Pancreas (tissue), 10 donors: ENCODE data around the gene COMTD1. TPM values are rescaled to one million over a fixed set of nuclear protein-coding genes. Genes with fewer than 3 reads are reported as not detected.
"Not testable (repeated sequence)": the region's sequence is repeated elsewhere in the genome, so short reads cannot be mapped to it uniquely, and the experiment has no call there.

Experiments
- ATAC-seq, 4 donors: fragments of 200-7000 bp; cut with Tn5 transposase; one replicate each; pipeline versions ENCODE4 v1.8.0 to v1.9.1; 2020; ENCODE audit warnings: mild to moderate bottlenecking in 4 of 4, moderate library complexity in 4 of 4
- DNase-seq, 6 donors: peaks; one replicate each; pipeline ENCODE4 v3.0.0-alpha.2; 2020
- FAIRE-seq: peaks from 2 replicates; lab custom pipeline; 2012; peaks lifted over from hg19 to GRCh38; lab: Jason Lieb, UNC
- H3K27ac ChIP-seq, 4 donors: fragments of 200-600 bp; sonication (generic); 1 replicate in 3 of 4; 2 replicates in 1 of 4; pipeline versions ENCODE4 v1.5.0 to v1.8.0; 2020
- H3K27me3 ChIP-seq, 4 donors: fragments of 200-600 bp; one replicate each; pipeline ENCODE4 v1.8.0; 2021
- H3K36me3 ChIP-seq, 3 donors: fragments of 200-600 bp; sonication (generic) in 1 of 3; one replicate each; pipeline versions ENCODE4 v1.5.0 to v1.8.0; 2020 to 2021
- H3K4me1 ChIP-seq, 3 donors: fragments of 200-600 bp; one replicate each; pipeline ENCODE4 v1.8.0; 2021
- H3K4me3 ChIP-seq, 4 donors: fragments of 200-600 bp; sonication (generic) in 2 of 4; one replicate each; pipeline versions ENCODE4 v1.5.0 to v1.8.0; 2020 to 2021
- H3K9me3 ChIP-seq, 4 donors: fragments of 200-600 bp; one replicate each; pipeline ENCODE4 v1.8.0; 2021
- WGBS, 2 donors: extraction: QIAGEN DNeasy Blood & Tissue Kit; methylation state at CpG; one replicate each; pipeline ENCODE4 v1.1.7; 2013; 5-methylcytosine and 5-hydroxymethylcytosine counted together
- intact Hi-C, 3 donors: fragments of 100-400 bp; cut with DNase I; formaldehyde crosslinking; loops; one replicate each; pipeline versions ENCODE4 v1.11.1 to v1.14.2; 2022
- polyA plus RNA-seq, 2 donors: library from polyadenylated mRNA; stranded (reverse); fragments of 200-250 nt; gene quantifications; one replicate each; pipeline ENCODE4 v1.2.3, GENCODE V29; 2013
- total RNA-seq, 6 donors: library from RNA; stranded (reverse); fragmentation: NEBNext Ultra II Directional in 4 of 6; extraction: Animal tissue kit (Norgen Biotek cat#: 25700) in 4 of 6; gene quantifications; one replicate each; pipeline versions ENCODE4 v1.2.1 to v1.2.4, GENCODE V29; 2021 to 2023
- TF ChIP-seq, protein P1 (sequence below), 4 donors: fragments of 200-600 bp; sonication (generic) in 3 of 4; IDR thresholded peaks; one replicate each; pipeline versions ENCODE4 v1.5.0 to v1.8.0; 2021; ENCODE audit warnings: antibody characterized with exemption in 4 of 4
- donor health status: healthy with polysubstance abuse.
- donor health status: DM: no; HTN: no; CAD: no; lungs with moderate emphysema.
- donor health status: DM: no; HTN: no; CAD: no.
- donor health status: control.
- donor health status: control.
- donor health status: Bipolar disorder and iron deficiency.
- donor health status: DM: yes; HTN: yes; CAD: no.
- donor health status: DM: no; HTN: no; CAD: no.
- donor health status: DM: no; HTN: no; CAD: no.
- donor health status: DM: yes; HTN: yes; CAD: no.

Gene COMTD1
- total and polyA plus RNA-seq, 8 donors: 54.1 to 318 (median 72.5) TPM

DNA sequence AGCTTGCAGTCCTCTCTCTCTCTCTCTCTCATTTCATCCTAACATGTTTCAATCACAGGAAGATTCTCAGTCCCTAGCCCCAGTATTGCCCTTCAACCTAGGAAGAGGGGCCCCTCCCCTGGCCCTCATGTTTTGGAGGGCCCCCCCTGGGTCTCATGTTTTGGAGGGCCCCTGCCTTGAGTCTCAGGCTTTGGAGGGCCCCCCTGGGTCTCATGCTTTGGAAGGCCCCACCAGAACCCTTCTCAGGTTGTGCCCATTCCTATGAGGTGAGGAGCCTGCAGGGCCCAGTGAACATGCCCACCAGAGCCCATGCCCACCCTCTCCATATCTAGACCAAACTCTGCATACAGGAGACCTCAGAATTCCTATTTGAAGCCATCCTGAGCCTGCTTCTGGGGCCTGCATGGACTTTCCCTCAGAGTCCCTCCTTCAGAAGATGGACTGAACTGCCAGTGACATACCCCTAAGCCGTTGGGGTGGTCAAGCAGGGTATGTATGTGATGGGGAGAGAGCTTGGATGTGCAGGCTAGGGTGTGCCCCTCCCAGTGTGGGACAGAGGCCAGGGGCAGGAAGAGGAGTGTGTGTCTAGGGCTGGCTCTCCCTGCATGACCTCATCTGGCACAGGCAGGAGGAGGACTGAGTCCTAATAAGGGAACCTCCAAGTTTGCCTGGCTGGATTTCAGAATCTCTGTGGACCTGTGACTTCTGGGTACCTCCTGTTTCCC, 33.3 kb downstream of the COMTD1 start:
- Histone ChIP-seq H3K27me3 (no peaks in the 10 kb centered on the region), H3K4me3 (no peak overlapping the region), H3K27ac (no peak overlapping the region), H3K9me3 (no peaks in the 10 kb centered on the region), H3K36me3 (no peaks in the 10 kb centered on the region), H3K4me1 (no peaks in the 10 kb centered on the region)
- no peak for FAIRE-seq
- peak in 3 of 4 donors; percentile 46 to 79 (median 59) for ATAC-seq
- intact Hi-C loops: no loop called here
- WGBS, 2 donors: 71 to 86% methylated on average over 1 of the region's 1 CpG
- TF ChIP-seq, protein P1, sequence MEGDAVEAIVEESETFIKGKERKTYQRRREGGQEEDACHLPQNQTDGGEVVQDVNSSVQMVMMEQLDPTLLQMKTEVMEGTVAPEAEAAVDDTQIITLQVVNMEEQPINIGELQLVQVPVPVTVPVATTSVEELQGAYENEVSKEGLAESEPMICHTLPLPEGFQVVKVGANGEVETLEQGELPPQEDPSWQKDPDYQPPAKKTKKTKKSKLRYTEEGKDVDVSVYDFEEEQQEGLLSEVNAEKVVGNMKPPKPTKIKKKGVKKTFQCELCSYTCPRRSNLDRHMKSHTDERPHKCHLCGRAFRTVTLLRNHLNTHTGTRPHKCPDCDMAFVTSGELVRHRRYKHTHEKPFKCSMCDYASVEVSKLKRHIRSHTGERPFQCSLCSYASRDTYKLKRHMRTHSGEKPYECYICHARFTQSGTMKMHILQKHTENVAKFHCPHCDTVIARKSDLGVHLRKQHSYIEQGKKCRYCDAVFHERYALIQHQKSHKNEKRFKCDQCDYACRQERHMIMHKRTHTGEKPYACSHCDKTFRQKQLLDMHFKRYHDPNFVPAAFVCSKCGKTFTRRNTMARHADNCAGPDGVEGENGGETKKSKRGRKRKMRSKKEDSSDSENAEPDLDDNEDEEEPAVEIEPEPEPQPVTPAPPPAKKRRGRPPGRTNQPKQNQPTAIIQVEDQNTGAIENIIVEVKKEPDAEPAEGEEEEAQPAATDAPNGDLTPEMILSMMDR (IDR thresholded peaks at IDR 0.05): no peak
- no peak for DNase-seq

DNA sequence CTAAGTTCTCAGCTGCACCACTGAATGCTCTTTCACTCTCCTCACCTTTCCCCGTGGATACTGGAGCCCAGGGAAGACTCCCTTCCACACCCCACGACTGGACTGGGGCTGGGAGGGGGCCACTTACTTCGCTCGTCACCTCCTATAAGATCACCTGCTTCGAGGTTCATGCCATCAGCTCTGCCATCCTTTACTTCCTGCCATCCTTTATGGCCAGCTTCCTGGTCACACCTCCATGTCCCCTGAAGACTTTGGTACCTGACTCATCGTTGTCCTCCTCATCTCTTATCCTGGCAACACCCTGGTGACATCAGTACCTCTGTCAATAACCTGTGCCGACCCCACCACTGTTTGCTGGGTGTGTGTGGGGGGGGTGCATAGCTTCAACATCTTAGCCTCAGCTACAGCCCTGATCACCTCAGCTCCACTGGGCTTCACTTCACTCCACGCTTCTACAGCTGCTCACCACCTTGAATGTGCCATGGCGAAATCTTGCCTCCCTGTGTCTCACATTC, 33.9 kb downstream of the COMTD1 start:
- H3K4me3 ChIP-seq: no peak overlapping the region
- FAIRE-seq: no peak
- no peaks in the 10 kb centered on the region for H3K9me3 ChIP-seq
- no peaks in the 10 kb centered on the region for H3K27me3 ChIP-seq
- no peaks in the 10 kb centered on the region for H3K36me3 ChIP-seq
- WGBS, 2 donors: 74 to 80% methylated on average over 9 of the region's 9 CpGs
- intact Hi-C loops: no loop called here
- no peaks in the 10 kb centered on the region for H3K4me1 ChIP-seq
- ATAC-seq: peak in 1 of 4 donors; percentile 19
- TF ChIP-seq, protein P1 (IDR thresholded peaks at IDR 0.05): no peak
- H3K27ac ChIP-seq: no peak overlapping the region
- no peak for DNase-seq

DNA sequence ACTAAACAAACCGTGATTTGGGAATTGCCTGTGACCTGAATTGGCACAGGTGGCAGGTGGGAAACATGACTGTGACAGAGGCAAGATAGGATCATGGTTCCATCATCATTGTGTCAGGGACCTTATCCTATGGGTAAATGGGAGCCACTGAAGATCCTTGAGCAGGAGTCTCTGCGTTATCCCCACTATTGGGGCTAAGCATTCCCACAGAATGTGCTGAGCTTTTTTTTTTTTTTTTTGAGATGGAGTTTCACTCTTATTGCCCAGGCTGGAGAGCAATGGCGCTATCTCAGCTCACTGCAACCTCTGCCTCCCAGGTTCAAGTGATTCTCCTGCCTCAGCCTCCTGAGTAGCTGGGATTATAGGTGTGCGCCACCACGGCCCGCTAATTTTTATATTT, 35.8 kb downstream of the COMTD1 start:
- H3K27ac ChIP-seq, H3K27me3 ChIP-seq, H3K36me3 ChIP-seq, H3K9me3 ChIP-seq, intact Hi-C loops, H3K4me3 ChIP-seq, FAIRE-seq, H3K4me1 ChIP-seq, ATAC-seq, DNase-seq: not testable (repeated sequence)
- 93 to 94% methylated on average over 6 of the region's 6 CpGs for WGBS, 2 donors

DNA sequence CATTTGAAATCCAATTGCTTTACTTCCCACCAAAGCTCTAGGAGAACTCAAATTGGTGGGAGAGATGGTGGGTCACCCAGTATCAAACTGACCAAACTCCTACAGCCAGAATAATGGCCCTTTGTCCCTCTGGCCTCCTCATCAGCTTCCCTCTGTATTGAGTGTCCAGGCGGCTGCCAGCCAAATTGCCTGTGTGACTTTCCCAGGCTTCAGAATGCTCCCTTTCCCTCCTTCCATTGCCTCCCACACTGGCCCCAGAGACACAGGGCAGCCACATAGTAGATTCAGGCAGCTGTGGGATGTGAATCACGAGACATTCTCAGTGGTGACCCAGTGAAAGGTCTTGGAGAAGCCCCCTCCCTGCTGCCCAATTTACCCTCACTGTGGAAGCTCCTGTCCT, 37.9 kb downstream of the COMTD1 start:
- no peaks in the 10 kb centered on the region for H3K27me3 ChIP-seq
- no peak overlapping the region for H3K4me3 ChIP-seq
- FAIRE-seq (no peak), DNase-seq (no peak), ATAC-seq (peak in 1 of 4 donors; percentile 30)
- TF ChIP-seq, protein P1 (IDR thresholded peaks at IDR 0.05): no peak
- WGBS, 2 donors: 65 to 88% methylated on average over 2 of the region's 2 CpGs
- intact Hi-C loops: no loop called here
- no peak overlapping the region for H3K27ac ChIP-seq
- H3K36me3 ChIP-seq: no peaks in the 10 kb centered on the region
- H3K4me1 ChIP-seq: no peaks in the 10 kb centered on the region
- no peaks in the 10 kb centered on the region for H3K9me3 ChIP-seq

GRCh38 chr10:75197066-75197465, 38.7 kb downstream of the COMTD1 start:
- no peak overlapping the region for H3K4me3 ChIP-seq
- DNase-seq: no peak
- TF ChIP-seq, protein P1 (IDR thresholded peaks at IDR 0.05): no peak
- no peaks in the 10 kb centered on the region for H3K27me3 ChIP-seq
- 85 to 89% methylated on average over 3 of the region's 3 CpGs for whole genome bisulfite sequencing, 2 donors
- no peaks in the 10 kb centered on the region for H3K36me3 ChIP-seq
- H3K27ac ChIP-seq: no peak overlapping the region
- intact Hi-C loops: no loop called here
- ATAC-seq: no peak
- no peak for FAIRE-seq
- H3K9me3 ChIP-seq: no peaks in the 10 kb centered on the region
- peaks cover 0 to 6% (median 4%) of the 10 kb centered on the region in 3 donors for H3K4me1 ChIP-seq
